Kasumi-1 (cell line): ENCODE data around the gene SLC2A6.
A peak's percentile ranks its signal among the peaks of the same experiment; 100 is the strongest.

Experiments used
- DNase-seq, 2 experiments: peaks; one replicate each; lab custom pipeline; 2025; lab: John Stamatoyannopoulos, UW

Gene SLC2A6, protein sequence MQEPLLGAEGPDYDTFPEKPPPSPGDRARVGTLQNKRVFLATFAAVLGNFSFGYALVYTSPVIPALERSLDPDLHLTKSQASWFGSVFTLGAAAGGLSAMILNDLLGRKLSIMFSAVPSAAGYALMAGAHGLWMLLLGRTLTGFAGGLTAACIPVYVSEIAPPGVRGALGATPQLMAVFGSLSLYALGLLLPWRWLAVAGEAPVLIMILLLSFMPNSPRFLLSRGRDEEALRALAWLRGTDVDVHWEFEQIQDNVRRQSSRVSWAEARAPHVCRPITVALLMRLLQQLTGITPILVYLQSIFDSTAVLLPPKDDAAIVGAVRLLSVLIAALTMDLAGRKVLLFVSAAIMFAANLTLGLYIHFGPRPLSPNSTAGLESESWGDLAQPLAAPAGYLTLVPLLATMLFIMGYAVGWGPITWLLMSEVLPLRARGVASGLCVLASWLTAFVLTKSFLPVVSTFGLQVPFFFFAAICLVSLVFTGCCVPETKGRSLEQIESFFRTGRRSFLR

GRCh38 chr9:133478851-133479711 is at the start of gene SLC2A6:
Gene SLC2A6, minus strand, starts transcription at chr9:133479099. Its CDS starts 40 bp downstream, at chr9:133479059.
- DNase-seq, result peak; percentile 31 to 56

- no peak for DNase-seq
Observed at GRCh38 chr9:133528001-133528875, 49.3 kb upstream of the SLC2A6 start.

GRCh38 chr9:133527444-133527920 is 48.6 kb upstream of the SLC2A6 start:
- no peak for DNase-seq

GRCh38 chr9:133526721-133527321 is 47.9 kb upstream of the SLC2A6 start:
- DNase-seq, result no peak

DNA sequence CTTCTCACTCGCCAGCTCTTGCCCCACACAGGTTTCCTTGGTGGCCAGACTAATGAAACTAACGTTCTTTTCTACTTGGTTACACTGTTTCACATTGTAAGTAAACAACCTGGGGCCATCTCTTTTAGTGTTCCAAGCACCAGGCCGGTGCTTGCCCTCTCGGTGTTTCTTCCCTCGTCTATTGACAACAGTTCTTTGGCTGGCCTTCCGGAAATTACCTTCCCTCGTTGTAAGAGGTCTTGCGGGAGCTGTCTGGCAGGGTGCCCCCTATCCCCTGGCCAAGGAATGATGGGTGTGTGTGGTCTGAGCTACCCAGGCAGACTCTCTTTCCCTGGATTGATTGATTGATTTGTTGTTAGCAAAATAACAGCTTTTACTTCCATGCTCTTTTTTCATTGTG is 46.8 kb upstream of the SLC2A6 start:
- no peak for DNase-seq

DNA sequence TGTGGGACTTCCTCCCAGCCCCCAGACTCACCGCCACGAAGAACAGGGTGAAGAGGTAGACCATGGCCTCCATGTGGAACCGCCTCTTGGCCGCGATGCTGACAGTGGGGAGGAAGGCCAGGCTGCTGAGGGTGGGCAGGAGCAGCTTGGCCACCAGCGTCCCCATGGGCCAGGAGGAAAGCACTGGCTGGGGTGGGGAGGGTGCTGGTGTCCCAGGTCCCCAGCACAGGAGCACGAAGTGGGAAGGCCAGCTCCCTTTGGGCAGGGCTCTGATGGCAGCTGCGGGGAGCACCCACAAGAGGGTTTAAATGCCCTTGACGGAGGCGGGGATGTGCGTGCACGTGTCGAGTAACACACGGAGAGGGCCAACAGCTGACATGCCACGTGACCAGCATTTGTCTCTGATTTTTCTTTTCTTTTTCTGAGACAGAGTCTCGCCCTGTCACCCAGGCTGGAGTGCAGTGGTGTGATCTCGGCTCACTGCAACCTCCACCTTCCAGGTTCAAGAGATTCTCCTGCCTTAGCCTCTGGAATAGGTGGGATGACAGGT is 45.9 kb upstream of the SLC2A6 start, which contains the start of gene MYMK:
Gene MYMK (minus strand): TSS at position 281 of the 550 bp plus-strand sequence. CDS start 115 bp downstream, at position 166.
- DNase-seq, result no peak

DNA sequence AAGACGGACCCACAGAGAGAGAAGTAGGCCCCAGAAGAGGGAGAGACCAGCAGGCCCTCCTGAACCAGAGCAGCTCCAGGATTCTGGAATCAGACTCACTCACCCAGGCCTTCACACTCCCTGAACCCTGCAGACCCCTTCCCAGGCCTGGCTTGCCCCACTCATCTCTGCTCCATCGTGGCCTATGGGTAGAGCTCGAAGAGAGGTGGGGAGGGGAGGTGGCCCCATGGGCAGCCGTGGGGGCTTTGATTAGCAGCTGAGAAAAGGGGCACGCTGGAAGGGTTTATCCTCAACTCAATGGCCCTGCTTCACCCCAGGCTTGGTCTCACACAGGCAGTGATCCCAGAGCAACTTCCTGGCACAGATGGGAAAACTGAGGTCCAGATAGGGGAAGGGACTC is 45.2 kb upstream of the SLC2A6 start:
- DNase-seq, result no peak

GRCh38 chr9:133523106-133523505 is 44.2 kb upstream of the SLC2A6 start:
- no peak for DNase-seq

DNA sequence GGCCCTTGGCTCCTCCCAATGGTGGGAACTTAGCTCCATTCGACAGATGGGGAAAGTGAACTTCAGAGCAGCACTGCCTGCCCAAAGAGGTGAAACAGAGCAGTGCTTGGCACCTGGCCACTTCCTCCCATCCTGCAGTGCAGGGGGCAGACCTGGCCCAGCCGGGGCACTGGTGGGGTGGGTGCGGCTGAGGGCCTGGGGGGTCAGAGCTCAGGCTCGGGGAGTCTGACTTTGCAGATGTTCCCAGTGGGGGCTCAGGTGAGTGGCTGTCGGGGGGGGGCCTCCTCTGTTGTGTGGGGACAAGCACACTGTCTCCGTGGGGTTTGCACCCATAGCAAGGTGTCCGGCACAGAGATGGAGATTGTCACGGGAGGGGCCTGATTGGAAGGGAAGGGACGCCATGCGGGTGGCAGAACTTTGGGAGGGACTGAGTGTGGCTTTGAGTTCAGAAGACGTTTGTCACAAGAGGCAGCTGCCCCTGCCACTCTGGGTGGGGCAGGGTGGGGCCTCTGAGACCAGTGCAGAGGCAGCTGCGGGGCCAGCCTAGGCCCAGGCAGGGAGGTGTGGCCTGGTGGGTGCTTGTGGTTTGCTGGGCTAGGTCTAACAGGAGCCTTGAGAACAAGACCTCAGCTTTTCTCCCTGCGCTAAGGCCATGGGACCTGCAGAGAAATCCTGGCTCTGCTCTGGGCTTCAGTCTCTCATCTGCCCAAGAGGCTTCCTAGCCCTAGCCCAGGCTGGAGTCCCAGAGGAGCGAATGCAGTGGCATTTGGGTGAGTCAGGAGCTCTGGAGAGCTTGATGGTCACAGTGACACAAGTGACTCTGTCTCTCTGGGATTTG is 43.4 kb upstream of the SLC2A6 start:
- DNase-seq, result no peak

GRCh38 chr9:133521122-133522072 is 42.5 kb upstream of the SLC2A6 start:
- no peak for DNase-seq

GRCh38 chr9:133520121-133520835 is 41.4 kb upstream of the SLC2A6 start:
- DNase-seq, result no peak

DNA sequence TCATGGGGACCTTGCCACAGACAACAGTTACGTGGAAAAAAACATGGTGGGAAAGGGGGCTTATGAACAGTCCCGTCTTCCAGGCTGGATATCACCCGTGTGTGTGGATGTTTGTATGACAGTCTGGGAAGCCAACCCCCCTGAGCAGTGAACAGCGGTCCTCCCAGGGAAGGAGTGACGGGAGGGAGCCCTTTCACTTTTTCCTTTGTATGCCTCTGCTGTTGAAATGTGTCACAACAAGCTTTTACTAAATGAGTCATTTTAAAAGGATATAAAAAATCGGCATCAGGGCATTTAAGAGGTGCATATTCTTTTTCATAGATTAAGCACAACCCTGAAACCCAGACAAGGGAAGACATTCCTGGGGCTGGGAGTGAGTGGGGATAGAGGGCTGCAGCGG is 40.8 kb upstream of the SLC2A6 start:
- no peak for DNase-seq

GRCh38 chr9:133518706-133519449 is 40.0 kb upstream of the SLC2A6 start:
- DNase-seq, result no peak

DNA sequence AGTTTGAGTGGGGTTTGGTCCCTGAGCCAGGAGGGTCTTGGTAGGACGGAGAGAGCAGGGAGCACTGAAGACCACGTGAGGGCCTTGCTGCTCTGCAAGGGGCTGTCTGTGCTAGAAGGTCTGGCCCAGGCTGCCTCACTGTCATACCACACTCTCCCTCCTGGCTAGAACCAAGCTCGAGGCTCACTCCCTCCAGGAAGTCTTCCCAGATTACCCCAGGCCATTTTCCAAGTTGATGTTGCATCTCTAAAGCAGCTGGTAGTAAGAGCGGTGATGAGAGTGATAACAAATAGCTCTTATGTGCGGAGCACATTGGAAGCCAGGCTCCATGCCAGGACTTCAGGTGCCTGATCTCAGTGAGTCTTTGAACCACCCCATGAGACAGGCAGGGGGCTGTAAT is 39.3 kb upstream of the SLC2A6 start:
- DNase-seq, result no peak

DNA sequence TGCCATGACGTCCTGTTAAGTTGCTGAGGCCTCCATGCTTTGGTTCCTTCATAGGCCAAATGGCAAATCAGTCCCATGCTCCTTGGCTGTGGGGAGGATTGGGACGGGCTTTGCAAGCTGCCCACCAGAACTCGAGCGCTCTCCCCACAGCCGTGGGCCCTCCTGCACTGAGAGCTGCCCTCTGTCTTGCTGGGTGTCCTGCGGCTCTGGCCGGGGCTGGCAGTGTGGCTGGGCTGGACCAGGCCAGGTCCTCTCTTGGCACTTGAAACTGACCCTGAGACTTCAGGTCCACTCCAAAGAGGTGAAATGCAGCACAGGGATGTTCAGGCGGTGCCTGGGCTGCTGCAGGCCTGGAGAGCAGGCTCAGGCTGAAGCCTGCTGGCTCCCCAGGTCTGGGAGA is 38.8 kb upstream of the SLC2A6 start:
- no peak for DNase-seq

DNA sequence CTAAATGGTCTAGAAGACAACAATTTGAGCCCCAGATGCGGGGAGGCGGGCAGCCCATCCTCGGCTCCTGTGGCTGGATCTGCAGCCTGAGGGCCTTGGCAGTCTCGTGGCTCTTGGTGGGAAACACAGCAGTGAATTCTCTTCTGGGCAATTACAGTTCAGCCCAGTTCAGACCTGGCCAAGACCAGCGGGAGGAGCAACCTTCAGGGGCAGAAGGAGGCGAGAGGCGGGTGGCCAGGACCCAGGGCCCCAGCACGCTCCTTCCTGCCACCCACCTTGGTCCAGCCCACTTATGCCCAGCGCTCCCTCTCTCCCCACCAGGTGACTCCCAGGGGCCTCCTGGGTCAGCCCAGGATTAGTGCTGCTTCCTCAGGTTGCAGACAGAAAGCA is 38.1 kb upstream of the SLC2A6 start:
- DNase-seq, result no peak

- DNase-seq, result no peak
Observed at GRCh38 chr9:133516256-133516960, 37.5 kb upstream of the SLC2A6 start.
